GM19025 (cell line): Measurements from ENCODE around the gene UQCC3.
"Not testable (repeated sequence)": the region's sequence is repeated elsewhere in the genome, so short reads cannot be mapped to it uniquely, and the experiment has no call there.

Source experiments
- ATAC-seq: cut with Tn5 transposase; IDR thresholded peaks from one replicate; pipeline ENCODE4 v1.9.1; 2021; ENCODE audit warnings: mild to moderate bottlenecking, low read depth, moderate library complexity; ENCODE audit not compliant: unreplicated experiment

The UQCC3 gene

DNA sequence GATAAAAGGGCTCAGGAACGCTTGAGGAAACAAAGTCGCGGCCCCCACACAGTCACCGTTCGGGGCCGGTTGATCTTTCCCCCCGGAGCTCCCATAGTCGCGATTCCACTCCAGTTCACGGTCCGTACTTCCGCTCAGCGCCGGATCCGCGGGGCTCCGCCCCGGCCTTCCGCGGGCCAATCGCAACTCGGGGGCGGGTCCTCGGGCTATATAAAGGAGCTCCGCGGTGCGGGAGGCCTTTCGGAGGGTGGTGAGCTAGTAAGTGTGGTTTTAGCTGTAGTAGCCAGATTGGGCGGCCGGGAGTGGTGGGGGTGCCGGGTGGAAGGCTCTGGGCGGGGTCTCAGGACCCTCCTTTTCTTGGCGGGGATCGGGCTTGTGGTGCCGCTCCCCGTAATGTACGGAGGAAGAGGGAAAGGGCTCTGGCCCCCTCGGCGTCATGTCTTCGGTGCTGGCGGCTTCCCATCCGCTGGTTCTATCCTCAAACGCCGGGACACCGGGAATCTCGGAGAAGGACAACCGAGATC lies 6.3 kb upstream of the UQCC3 start, which contains the start of the genes C11orf98 and CSKMT:
Gene C11orf98 (minus strand): TSS at position 136 of the 524 bp plus-strand sequence. CDS start 41 bp downstream, at position 95.
Gene CSKMT (plus strand): TSS at position 238 of the 524 bp plus-strand sequence. CDS start 568 bp downstream, outside the sequence.
- ATAC-seq: peak; percentile 87

DNA sequence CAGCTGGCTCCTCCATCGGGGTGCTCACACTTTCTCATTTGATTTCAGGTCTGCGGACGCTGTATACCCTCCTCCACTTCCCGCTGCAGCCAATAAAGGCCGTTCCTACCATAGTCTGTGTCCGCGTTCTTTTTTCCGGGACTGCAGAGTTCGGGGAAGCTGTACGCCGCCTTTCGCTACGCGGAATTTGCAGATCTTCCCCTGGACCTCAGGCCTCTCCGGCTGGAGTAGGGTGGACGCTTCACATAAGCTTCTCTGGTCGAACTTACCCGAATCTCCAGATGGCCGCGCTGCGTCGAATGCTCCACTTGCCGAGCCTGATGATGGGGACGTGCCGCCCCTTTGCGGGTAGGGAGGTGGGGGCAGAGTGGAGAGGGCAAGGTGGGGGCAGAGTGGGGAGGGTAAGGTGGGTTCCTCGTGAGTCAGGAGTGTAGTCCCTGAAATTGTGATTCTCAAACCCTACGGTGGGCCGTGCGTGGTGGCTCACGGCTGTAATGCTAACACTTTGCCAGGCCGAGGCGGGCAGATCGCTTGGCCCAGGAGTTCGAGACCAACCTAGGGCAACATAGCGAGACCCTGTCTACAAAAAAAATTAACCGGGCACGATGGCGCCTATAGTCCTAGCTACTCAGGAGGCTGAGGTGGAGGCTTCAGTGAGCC lies 5.7 kb upstream of the UQCC3 start:
- no peak for ATAC-seq

GRCh38 chr11:62666259-62666926 lies 5.1 kb upstream of the UQCC3 start:
- no peak for ATAC-seq

DNA sequence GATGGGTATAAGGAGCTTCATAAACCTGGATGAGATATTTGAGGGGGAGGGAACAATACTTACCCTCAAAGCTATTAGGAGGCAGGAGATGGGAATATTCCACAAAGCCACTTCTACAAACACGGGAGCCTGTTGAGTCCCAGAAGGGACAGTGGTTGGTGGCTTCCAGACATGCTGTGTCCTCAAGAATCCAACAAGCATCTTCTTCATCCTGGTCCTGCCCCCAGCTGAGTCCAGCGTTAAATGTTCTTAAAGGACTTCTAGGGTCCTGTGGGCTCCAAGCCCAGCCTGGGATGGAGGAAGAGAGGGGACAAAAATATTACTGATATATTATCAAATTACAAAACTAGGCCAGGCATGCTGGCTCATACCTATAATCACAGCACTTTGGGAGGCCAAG lies 4.0 kb upstream of the UQCC3 start:
- ATAC-seq: no peak

DNA sequence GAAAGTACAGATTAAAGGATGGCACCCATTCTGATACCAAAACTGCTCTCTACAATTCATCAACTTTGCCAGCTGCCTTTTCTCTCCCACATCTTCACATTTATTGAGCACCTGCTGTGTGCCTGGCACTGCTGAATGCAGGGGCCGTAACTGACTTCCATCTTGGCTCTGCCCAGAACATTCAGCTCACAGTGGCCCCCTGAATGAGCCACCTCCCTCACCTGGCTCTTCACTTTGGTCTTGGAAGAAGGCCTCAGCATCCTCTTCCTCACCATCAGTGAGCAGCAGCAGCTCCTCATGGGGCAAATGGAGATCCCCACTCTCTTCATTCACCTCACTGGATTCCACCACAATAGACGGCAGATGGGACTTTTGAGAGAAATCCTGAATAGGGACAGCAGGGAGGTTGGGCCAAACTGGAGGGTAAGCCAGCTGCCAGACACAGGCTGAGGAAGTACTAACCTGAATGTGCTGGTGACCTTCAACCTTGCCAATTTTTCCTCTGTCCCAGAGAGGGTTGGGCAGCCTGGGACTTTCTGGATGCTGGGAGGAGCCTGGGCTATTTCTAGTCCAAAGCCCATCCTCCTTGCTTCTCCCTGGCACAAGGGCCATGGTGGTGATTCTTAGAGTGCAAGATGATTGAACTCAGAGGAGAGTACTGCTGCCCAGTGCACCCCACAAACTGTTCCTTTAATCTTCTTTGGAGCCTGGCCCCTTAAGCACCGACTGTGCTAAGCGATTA lies 1.9 kb upstream of the UQCC3 start:
- no peak for ATAC-seq

DNA sequence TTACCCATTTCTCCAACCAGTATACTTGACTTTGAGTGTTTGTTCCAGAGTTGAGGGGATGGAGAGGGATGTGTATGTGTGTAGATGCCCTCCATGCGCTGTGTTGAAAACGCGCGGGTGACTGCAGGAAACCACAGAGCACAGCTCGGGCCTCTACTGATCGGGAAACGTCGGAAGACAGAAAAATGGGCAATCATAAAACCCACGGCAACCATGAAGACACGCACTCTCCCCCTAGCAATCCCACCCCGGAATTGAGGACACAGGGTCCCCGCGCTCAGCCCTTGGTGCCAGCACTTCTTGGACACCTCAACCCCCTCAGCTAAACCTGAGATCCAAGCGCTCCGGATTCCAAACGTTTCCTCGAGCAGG lies 251 bp upstream of the UQCC3 start:
- ATAC-seq: no peak

DNA sequence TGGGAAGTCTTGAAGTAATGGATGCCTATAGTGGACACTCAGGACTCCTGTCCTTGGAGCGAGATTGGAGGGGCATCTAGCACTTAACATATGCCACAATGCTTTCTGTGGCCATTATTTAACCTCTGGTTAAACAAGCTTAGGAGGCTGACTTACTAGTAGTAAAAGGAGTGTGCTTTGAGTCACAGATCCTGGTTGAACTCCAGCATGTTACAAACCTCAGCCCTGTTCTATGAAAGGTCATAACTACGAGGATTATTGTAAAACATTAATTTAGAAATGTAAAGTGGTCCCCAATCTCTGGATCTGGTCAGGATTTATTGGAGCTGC lies 1.7 kb downstream of the UQCC3 start:
- ATAC-seq: no peak

DNA sequence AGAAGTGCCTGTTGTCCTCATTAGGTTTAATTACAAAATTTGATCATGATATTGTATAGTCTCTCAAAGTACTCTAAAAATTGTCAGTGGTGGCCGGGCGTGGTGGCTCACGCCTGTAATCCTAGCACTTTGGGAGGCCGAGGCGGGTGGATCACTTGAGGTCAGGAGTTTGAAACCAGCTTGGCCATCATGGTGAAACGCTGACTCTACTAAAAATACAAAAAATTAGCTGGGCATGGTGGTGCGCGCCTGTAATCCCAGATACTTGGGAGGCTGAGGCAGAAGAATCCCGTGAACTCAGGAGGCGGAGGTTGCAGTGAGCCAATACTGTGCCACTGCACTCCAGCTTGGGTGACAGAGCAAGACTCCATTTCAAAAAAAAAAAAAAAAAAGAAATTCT lies 3.9 kb downstream of the UQCC3 start:
- ATAC-seq: not testable (repeated sequence)

GRCh38 chr11:62676698-62677097 lies 5.2 kb downstream of the UQCC3 start:
- ATAC-seq: no peak

DNA sequence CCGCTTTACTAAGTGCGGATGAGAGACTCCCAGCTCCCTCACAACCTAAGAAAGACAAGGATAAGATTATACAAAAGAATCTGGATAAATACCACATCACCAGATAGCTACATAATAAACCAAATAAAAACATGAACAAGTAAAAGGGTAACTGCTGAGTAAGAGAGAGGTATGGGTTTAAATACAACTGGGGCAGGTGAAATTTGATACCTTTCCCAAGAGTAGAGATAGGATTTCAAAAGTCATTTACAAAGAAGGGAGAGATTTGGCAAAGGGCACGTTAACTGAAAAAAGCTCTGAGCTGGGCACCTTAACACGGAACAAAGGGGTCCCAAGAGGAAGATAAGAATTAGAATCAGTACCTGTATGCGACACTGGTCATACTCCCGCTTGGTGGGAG lies 5.7 kb downstream of the UQCC3 start:
- no peak for ATAC-seq

GRCh38 chr11:62677714-62678113 lies 6.2 kb downstream of the UQCC3 start:
- no peak for ATAC-seq

DNA sequence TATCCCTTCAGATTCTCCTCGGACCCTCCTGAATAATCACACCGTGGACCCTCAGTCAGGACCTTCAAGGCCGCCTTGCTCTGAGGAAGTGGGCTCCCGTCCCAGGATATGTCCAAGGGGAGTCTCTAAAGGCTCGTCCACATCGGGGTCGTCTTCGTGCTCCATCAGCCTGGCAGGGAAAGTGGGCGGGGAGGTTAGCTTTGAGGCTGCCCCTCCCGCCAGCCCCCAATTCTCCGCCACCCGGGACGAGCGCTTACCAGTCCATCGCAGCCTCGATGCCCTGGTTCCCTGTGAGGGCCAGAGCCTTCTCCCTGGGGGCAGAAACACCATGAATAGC lies 6.9 kb downstream of the UQCC3 start:
- no peak for ATAC-seq

DNA sequence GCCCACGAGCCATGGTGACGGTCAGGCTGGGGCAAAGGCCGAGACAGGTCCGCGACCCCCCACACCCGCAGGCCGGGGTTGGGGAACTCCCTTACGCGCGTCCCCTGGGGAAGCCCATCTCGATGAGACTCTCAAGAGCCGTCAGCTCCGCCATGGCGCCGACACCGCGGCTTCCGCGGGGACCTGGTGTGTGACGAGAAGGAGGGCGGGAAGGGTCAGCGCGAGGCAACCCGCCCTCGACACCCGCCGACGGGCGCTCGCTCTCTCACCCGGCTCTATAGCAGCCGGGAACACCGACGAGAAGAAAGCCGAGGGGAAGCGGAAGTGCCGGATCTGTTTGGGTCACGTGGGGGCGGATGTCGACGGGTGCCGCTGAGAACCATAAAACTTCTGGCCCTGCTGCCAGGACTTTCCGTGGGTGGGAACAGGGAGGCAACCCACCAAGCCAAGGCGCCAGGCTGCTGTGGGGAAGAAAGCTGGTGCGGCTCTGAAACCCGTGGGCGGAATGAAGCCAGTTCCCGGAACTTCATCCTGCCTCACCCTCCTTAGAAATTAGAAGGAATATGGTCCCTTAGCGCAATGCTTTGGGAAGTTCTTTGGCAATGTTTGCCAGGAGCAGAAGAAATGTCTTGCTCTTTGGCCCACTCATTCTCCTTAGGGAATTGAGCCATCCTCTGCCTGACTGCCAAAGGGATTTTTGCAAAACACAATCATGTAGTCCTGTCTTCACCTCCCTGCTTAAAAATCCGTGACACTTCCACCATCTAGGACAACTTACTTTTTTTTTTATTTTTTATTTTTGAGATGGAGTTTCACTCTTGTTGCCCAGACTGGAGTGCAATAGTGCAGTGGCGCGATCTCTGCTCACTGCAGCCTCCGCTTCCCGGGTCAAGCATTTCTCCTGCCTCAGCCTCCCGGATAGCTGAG lies 7.6 kb downstream of the UQCC3 start, which contains the start of gene UBXN1:
Gene UBXN1 (minus strand): TSS at position 304 of the 927 bp plus-strand sequence. CDS start 150 bp downstream, at position 154.
- peak; percentile 67 for ATAC-seq

- ATAC-seq: no peak
Measured at GRCh38 chr11:62680825-62681240, 9.4 kb downstream of the UQCC3 start.

DNA sequence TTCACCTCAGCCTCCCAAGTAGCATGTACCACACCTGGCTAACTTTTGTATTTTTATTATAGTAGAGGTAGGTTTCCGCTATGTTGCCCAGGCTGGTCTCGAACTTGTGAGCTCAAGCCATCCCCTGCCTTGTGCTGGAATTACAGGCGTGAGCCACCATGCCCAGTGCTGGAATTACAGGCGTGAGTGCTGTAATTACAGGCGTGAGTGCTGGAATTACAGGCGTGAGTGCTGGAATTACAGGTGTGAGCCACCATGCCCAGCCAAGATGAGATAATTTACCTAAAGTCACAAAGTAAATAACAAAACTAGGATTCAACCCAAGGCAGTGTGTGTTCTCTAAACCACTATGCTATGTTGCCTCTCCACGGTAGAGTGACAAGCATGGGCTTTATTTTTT lies 11.0 kb downstream of the UQCC3 start:
- no peak for ATAC-seq

DNA sequence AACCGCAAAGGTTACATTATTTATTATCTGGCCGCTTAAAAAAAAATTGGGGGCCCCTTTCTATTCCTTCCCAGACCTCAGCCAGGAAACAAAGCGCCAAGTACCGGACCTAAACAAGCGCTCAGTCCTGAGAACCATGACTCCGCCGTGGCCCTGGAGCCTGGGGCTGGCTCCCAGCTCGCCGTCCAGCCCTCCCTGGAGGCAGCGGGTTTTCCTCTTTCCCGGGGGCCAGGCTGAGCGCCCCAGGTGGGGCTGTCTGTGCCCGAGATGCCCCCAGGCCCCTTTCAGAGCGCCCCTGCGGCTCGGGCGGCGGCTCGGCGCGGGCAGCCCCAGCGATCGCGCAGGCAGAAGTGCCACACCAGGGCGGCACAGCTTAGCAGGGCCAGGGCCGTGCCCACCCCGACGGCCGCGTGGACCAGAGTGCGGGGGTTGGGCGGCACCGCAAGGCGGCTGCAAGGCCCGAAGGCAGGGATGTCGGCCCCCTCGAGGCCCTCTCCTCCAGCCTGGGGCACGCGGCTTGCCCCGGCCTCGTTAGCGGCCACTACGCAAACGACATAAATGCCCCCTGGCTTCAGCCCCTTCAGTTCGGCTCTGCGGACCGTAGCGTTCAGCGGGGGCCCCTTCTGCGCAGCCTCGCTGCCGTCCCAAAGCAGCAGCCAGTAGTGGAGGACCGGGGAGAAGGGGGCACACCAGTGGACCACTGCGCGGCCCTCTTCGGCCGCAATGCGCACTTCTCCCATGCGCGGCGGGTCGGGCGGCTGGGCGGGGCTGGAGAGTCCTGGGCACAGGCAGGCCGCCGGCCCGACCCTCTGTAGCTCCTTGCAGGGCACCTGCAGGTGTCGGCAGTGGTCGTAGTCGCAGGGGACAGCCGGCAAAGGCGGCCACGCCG lies 16.3 kb downstream of the UQCC3 start:
- ATAC-seq: no peak

DNA sequence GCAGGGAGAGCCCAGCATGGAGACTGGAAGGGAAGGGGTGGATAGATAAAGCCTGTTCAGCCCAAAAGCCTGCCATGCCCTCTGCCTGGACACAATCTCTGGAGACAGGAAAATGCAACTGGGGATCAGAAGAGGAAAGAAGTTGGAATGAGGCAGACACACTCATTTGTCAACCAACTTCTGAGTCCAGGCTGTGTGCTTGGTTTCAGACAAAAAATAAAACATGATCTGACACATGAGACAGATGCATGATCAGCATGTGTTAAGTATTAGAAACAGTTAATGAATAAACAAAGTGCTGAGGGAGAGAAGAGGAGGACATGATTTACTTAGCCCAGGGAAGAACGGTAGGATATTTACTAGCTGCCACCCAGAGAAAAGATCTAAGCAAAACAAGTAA lies 17.0 kb downstream of the UQCC3 start:
- ATAC-seq: no peak

GRCh38 chr11:62689421-62690183 lies 18.1 kb downstream of the UQCC3 start, which contains the start of gene LRRN4CL:
LRRN4CL (minus strand) TSS chr11:62689530; CDS start chr11:62688508, 1,022 bp downstream.
- no peak for ATAC-seq
